ENCODE results near the gene UMODL1.

- TF ChIP-seq EZH2 (IDR thresholded peaks at IDR 0.05; ENCODE audit: borderline replicate concordance), result no peak
- no peak for TF ChIP-seq CTCF (IDR thresholded peaks at IDR 0.05; ENCODE audit: poor library complexity)
Measured at GRCh38 chr21:42191696-42192595, 120.8 kb downstream of the UMODL1 start.
